Loucy (cell line): Measurements from ENCODE around the gene CNTN3.

Source experiments
- H2AFZ ChIP-seq: fragments of 200-600 bp; sonication (generic); 2 replicates; pipeline ENCODE4 v1.6.0; 2016; ENCODE audit warnings: antibody characterized with exemption, mild to moderate bottlenecking, low read length, moderate library complexity
- H3F3A ChIP-seq: fragments of 200-600 bp; 2 replicates; pipeline ENCODE4 v1.6.0; 2016; ENCODE audit warnings: antibody characterized with exemption, low read depth, mild to moderate bottlenecking
- H3K27me3 ChIP-seq: fragments of 200-600 bp; sonication (generic); 2 replicates; pipeline ENCODE4 v1.6.1; 2014; ENCODE audit warnings: low read length, mild to moderate bottlenecking; ENCODE audit not compliant: insufficient read depth, poor library complexity, severe bottlenecking
- H3K36me3 ChIP-seq: fragments of 200-600 bp; sonication (generic); 2 replicates; pipeline ENCODE4 v1.6.1; 2016; ENCODE audit warnings: low read length; ENCODE audit not compliant: insufficient read depth
- H3K4me1 ChIP-seq: fragments of 200-600 bp; sonication (generic); 2 replicates; pipeline ENCODE4 v1.5.1; 2014; ENCODE audit warnings: low read length, mild to moderate bottlenecking; ENCODE audit not compliant: insufficient read depth, poor library complexity, severe bottlenecking
- H3K4me2 ChIP-seq: fragments of 200-600 bp; sonication (generic); 2 replicates; pipeline ENCODE4 v1.6.0; 2014; ENCODE audit warnings: antibody characterized with exemption, low read length, low read depth, mild to moderate bottlenecking; ENCODE audit not compliant: poor library complexity, severe bottlenecking
- H3K4me3 ChIP-seq: fragments of 200-600 bp; sonication (generic); 2 replicates; pipeline ENCODE4 v1.5.1; 2014; ENCODE audit warnings: low read length, mild to moderate bottlenecking, mixed read lengths; ENCODE audit not compliant: poor library complexity, severe bottlenecking
- H3K79me2 ChIP-seq: fragments of 200-600 bp; sonication (generic); 2 replicates; pipeline ENCODE4 v1.6.1; 2014; ENCODE audit warnings: low read length; ENCODE audit not compliant: insufficient read depth
- H3K9ac ChIP-seq: fragments of 200-600 bp; sonication (generic); 2 replicates; pipeline ENCODE4 v1.6.0; 2014; ENCODE audit warnings: mild to moderate bottlenecking, low read depth, low read length, moderate library complexity; ENCODE audit not compliant: poor library complexity, severe bottlenecking
- H3K9me2 ChIP-seq: fragments of 200-600 bp; sonication (generic); replicated peaks from 2 replicates; pipeline ENCODE4 v1.6.1; 2016; ENCODE audit warnings: low read depth, low read length, mixed read lengths
- H3K9me3 ChIP-seq: fragments of 200-600 bp; sonication (generic); 2 replicates; pipeline ENCODE4 v1.6.1; 2014; ENCODE audit warnings: mild to moderate bottlenecking, antibody characterized with exemption, low read length, low read depth; ENCODE audit not compliant: insufficient read depth
- H4K20me1 ChIP-seq: fragments of 200-600 bp; sonication (generic); 2 replicates; pipeline ENCODE4 v1.6.0; 2014; ENCODE audit warnings: antibody characterized with exemption, low read length, mild to moderate bottlenecking; ENCODE audit not compliant: insufficient read depth, poor library complexity, severe bottlenecking
- EZH2phosphoT487 ChIP-seq: fragments of 200-600 bp; IDR thresholded peaks from 2 replicates; pipeline ENCODE4 v1.6.1; 2018; ENCODE audit warnings: antibody characterized with exemption, mild to moderate bottlenecking, moderate library complexity, borderline replicate concordance
- TF ChIP-seq, protein P1 (sequence below): fragments of 200-600 bp; sonication (generic); conservative IDR thresholded peaks from 2 replicates; pipeline ENCODE4 v1.5.1; 2014; ENCODE audit warnings: mild to moderate bottlenecking, antibody characterized with exemption, low read length

Gene CNTN3

DNA sequence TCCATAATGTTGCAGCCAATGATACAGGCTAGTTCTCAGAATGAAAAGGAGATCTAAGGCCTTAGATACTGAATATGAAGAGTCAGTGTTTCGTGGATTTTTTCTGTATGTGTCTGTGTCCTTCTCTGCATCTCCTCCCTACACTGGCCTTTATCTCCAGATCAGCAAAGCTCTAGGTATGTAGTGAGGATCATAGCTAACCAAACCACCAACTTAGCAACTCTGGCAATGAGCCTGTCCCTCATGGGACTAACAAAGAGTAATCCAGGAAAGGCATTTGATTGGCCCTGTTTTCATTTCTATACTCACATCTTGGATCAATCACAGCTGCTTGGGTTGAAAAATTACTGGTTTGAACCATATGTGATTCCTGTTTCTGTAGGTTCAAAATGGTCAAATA is 18.6 kb upstream of the CNTN3 start:
- no peaks in the 10 kb centered on the region for H3K79me2 ChIP-seq
- H3F3A ChIP-seq: no peaks in the 10 kb centered on the region
- no peaks in the 10 kb centered on the region for H3K27me3 ChIP-seq
- H3K4me2 ChIP-seq: no peak overlapping the region
- no peaks in the 10 kb centered on the region for H3K4me1 ChIP-seq
- no peaks in the 10 kb centered on the region for H4K20me1 ChIP-seq
- TF ChIP-seq, protein P1, sequence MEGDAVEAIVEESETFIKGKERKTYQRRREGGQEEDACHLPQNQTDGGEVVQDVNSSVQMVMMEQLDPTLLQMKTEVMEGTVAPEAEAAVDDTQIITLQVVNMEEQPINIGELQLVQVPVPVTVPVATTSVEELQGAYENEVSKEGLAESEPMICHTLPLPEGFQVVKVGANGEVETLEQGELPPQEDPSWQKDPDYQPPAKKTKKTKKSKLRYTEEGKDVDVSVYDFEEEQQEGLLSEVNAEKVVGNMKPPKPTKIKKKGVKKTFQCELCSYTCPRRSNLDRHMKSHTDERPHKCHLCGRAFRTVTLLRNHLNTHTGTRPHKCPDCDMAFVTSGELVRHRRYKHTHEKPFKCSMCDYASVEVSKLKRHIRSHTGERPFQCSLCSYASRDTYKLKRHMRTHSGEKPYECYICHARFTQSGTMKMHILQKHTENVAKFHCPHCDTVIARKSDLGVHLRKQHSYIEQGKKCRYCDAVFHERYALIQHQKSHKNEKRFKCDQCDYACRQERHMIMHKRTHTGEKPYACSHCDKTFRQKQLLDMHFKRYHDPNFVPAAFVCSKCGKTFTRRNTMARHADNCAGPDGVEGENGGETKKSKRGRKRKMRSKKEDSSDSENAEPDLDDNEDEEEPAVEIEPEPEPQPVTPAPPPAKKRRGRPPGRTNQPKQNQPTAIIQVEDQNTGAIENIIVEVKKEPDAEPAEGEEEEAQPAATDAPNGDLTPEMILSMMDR: no peak
- no peak for TF ChIP-seq EZH2phosphoT487
- H3K9me3 ChIP-seq: no peaks in the 10 kb centered on the region
- H3K36me3 ChIP-seq: no peaks in the 10 kb centered on the region
- no peak overlapping the region for H3K9ac ChIP-seq
- no peak overlapping the region for H2AFZ ChIP-seq
- H3K4me3 ChIP-seq: no peak overlapping the region
- no peaks in the 10 kb centered on the region for H3K9me2 ChIP-seq

- Histone ChIP-seq H4K20me1 (no peaks in the 10 kb centered on the region), H2AFZ (no peak overlapping the region), H3K4me3 (no peak overlapping the region), H3F3A (no peaks in the 10 kb centered on the region), H3K9ac (no peak overlapping the region), H3K4me2 (no peak overlapping the region), H3K27me3 (no peaks in the 10 kb centered on the region), H3K9me3 (no peaks in the 10 kb centered on the region), H3K4me1 (no peaks in the 10 kb centered on the region), H3K9me2 (no peaks in the 10 kb centered on the region), H3K79me2 (no peaks in the 10 kb centered on the region), H3K36me3 (no peaks in the 10 kb centered on the region)
- TF ChIP-seq, protein P1: no peak
- TF ChIP-seq EZH2phosphoT487: no peak
These were observed 17.1 kb upstream of the CNTN3 start for GRCh38 chr3:74631351-74632140.

DNA sequence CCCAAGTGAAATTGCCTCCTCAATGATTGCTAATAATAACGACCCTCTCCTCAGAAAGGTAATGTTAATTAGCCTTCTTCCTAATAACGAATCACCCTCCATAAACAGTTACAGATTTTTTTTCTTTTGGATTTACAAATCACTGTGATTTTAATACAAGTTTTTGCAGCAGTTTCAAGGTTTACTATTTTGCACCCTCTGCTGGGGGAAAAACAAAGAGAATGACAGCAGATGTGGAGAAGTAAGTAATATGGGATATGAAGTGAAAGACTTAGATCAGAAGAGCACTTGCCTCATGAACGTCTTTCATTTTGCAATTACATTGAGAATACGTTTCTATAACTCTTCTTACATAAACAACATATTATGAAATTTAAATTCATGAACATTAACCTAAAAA is 16.1 kb upstream of the CNTN3 start:
- TF ChIP-seq, protein P1: no peak
- no peak for TF ChIP-seq EZH2phosphoT487
- no peaks in the 10 kb centered on the region for H3K9me2 ChIP-seq
- H3K9me3 ChIP-seq: no peaks in the 10 kb centered on the region
- no peak overlapping the region for H3K9ac ChIP-seq
- H2AFZ ChIP-seq: no peak overlapping the region
- no peaks in the 10 kb centered on the region for H3K79me2 ChIP-seq
- H3F3A ChIP-seq: no peaks in the 10 kb centered on the region
- no peaks in the 10 kb centered on the region for H3K4me1 ChIP-seq
- no peaks in the 10 kb centered on the region for H3K27me3 ChIP-seq
- H3K4me2 ChIP-seq: no peak overlapping the region
- no peaks in the 10 kb centered on the region for H3K36me3 ChIP-seq
- no peaks in the 10 kb centered on the region for H4K20me1 ChIP-seq
- no peak overlapping the region for H3K4me3 ChIP-seq
